ENCODE data around the gene DRC7. TPM values are rescaled to one million over a fixed set of nuclear protein-coding genes. Genes with fewer than 3 reads are reported as not detected.

Gene DRC7
- total RNA-seq, 1 experiment from 2014 or later: not detected

GRCh38 chr16:57750796-57751538 is 56.4 kb downstream of the DRC7 start:
- intact Hi-C loops (cut with micrococcal nuclease): no loop called here

DNA sequence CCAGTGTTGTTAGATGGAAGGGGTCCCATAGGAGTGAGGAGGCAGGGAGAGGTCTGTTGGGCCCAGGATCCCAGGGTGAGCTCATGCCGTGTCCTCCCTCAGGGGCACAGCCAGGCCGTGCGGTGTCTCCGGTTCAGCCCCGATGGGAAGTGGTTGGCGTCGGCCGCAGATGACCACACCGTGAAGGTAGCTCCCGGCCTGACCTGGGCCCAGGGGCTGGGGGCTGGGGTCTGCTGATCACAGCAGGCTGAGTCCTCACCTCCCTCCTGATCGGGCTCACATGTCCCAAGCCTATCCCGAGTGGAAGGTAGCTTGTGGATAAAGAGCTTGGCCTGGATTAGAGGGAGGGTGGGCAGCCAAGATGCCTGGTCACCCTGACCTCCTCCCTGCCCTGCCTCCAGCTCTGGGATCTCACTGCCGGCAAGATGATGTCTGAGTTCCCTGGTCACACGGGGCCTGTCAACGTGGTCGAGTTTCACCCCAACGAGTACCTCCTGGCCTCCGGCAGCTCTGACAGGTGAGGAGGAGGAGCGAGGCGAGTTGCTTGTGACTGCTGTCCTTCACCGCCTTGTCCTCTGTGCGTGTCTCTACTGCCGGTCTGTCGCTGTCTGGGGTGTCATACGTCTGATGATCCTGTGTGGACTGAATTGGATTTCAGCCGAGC is 57.1 kb downstream of the DRC7 start:
- no TSS peak for BruUV-seq (replicated peaks)
- Histone ChIP-seq H3K9me2 (replicated peaks; ENCODE audit: low read length) (no peaks in the 10 kb centered on the region), H3K79me2 (ENCODE audit: low read length) (no peaks in the 10 kb centered on the region), H3K27me3 (ENCODE audit: low read length) (no peaks in the 10 kb centered on the region), H3K9ac (ENCODE audit: low read length) (no peak overlapping the region), H3K9me3 (ENCODE audit: low read length) (no peaks in the 10 kb centered on the region), H2AFZ (ENCODE audit: low read length) (no peak overlapping the region), H3F3A (ENCODE audit: low read length, unreplicated experiment) (no peaks in the 10 kb centered on the region), H3K27ac (ENCODE audit: low read length) (no peak overlapping the region), H4K20me1 (ENCODE audit: low read length) (no peaks in the 10 kb centered on the region), H3K36me3 (ENCODE audit: low read depth, low read length) (no peaks in the 10 kb centered on the region), H3K4me1 (ENCODE audit: insufficient read depth, low read length) (no peaks in the 10 kb centered on the region), H3K4me3 (ENCODE audit: low read length) (no peak overlapping the region), H3K4me2 (ENCODE audit: low read length) (no peak overlapping the region)
- ChIA-PET CTCF (no interaction called here), POLR2A (ENCODE audit: unreplicated experiment) (no interaction called here)
- intact Hi-C loops (cut with micrococcal nuclease): no loop called here
- ATAC-seq (no peak), DNase-seq (no peak)
- TF ChIP-seq CTCF (conservative IDR thresholded peaks at IDR 0.05; ENCODE audit: low read depth, low read length): no peak
- TF ChIP-seq EZH2 (IDR thresholded peaks at IDR 0.05; ENCODE audit: low read length, unreplicated experiment): no peak
- no peak for TF ChIP-seq EZH2phosphoT487 (IDR thresholded peaks at IDR 0.05; ENCODE audit: borderline replicate concordance, low read length)

More at GRCh38 chr16:57750796-57751538, 56.4 kb downstream of the DRC7 start:
- ATAC-seq (no peak), DNase-seq (no peak)
- Histone ChIP-seq H3K27ac (ENCODE audit: low read length) (no peak overlapping the region), H3K9ac (ENCODE audit: low read length) (no peak overlapping the region), H3K27me3 (ENCODE audit: low read length) (no peaks in the 10 kb centered on the region), H3K9me2 (replicated peaks; ENCODE audit: low read length) (no peaks in the 10 kb centered on the region), H3K4me1 (ENCODE audit: insufficient read depth, low read length) (no peaks in the 10 kb centered on the region), H3K79me2 (ENCODE audit: low read length) (no peaks in the 10 kb centered on the region), H3F3A (ENCODE audit: low read length, unreplicated experiment) (no peaks in the 10 kb centered on the region), H3K9me3 (ENCODE audit: low read length) (no peaks in the 10 kb centered on the region), H3K36me3 (ENCODE audit: low read depth, low read length) (no peaks in the 10 kb centered on the region), H3K4me2 (ENCODE audit: low read length) (no peak overlapping the region), H4K20me1 (ENCODE audit: low read length) (no peaks in the 10 kb centered on the region), H3K4me3 (ENCODE audit: low read length) (no peak overlapping the region), H2AFZ (ENCODE audit: low read length) (no peak overlapping the region)
- ChIA-PET CTCF (no interaction called here), POLR2A (ENCODE audit: unreplicated experiment) (no interaction called here)
- no TSS peak for BruUV-seq (replicated peaks)
- TF ChIP-seq EZH2phosphoT487 (IDR thresholded peaks at IDR 0.05; ENCODE audit: borderline replicate concordance, low read length) (no peak), EZH2 (IDR thresholded peaks at IDR 0.05; ENCODE audit: low read length, unreplicated experiment) (no peak), CTCF (conservative IDR thresholded peaks at IDR 0.05; ENCODE audit: low read depth, low read length) (no peak)

- CTCF ChIA-PET: no interaction called here
These were observed 57.6 kb downstream of the DRC7 start for GRCh38 chr16:57752203-57752580.

More at GRCh38 chr16:57752203-57752580, 57.6 kb downstream of the DRC7 start:
- H3K9me3 ChIP-seq (ENCODE audit: low read length): no peaks in the 10 kb centered on the region
- H3K4me3 ChIP-seq (ENCODE audit: low read length): no peak overlapping the region
- H3K9me2 ChIP-seq (replicated peaks; ENCODE audit: low read length): no peaks in the 10 kb centered on the region
- H3K4me2 ChIP-seq (ENCODE audit: low read length): no peak overlapping the region
- no peaks in the 10 kb centered on the region for H4K20me1 ChIP-seq (ENCODE audit: low read length)
- H3K9ac ChIP-seq (ENCODE audit: low read length): no peak overlapping the region
- TF ChIP-seq CTCF (conservative IDR thresholded peaks at IDR 0.05; ENCODE audit: low read depth, low read length) (no peak), EZH2phosphoT487 (IDR thresholded peaks at IDR 0.05; ENCODE audit: borderline replicate concordance, low read length) (no peak), EZH2 (IDR thresholded peaks at IDR 0.05; ENCODE audit: low read length, unreplicated experiment) (no peak)
- no peak overlapping the region for H2AFZ ChIP-seq (ENCODE audit: low read length)
- no peaks in the 10 kb centered on the region for H3K36me3 ChIP-seq (ENCODE audit: low read depth, low read length)
- no peaks in the 10 kb centered on the region for H3F3A ChIP-seq (ENCODE audit: low read length, unreplicated experiment)
- H3K27me3 ChIP-seq (ENCODE audit: low read length): no peaks in the 10 kb centered on the region
- ATAC-seq (no peak), DNase-seq (no peak)
- intact Hi-C loops (cut with micrococcal nuclease): no loop called here
- BruUV-seq (replicated peaks): no TSS peak
- H3K27ac ChIP-seq (ENCODE audit: low read length): no peak overlapping the region
- no peaks in the 10 kb centered on the region for H3K79me2 ChIP-seq (ENCODE audit: low read length)
- no peaks in the 10 kb centered on the region for H3K4me1 ChIP-seq (ENCODE audit: insufficient read depth, low read length)
- POLR2A ChIA-PET (ENCODE audit: unreplicated experiment): no interaction called here

All from PC-3 (cell line).